ENCODE results near the gene ACTN3.

DNA sequence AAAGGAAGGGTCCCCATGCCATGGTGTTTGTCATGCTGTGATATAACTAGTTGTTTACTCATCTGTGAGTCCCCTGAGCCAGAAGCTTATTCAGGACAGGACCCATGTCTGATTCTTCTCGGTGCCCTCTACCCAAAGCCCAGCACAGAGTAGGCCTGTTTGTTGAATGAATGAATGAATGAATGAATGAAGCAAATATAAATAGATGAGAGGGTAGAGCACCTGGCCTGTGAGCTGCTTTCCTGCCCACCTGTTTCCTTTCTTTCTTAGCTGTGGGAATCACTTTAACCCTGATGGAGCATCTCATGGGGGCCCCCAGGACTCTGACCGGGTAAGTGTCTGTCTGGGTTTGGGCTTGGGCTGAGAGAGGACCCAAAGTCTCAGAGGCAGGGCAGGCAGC is 53.5 kb downstream of the ACTN3 start:
- TF ChIP-seq EZH2 (IDR thresholded peaks at IDR 0.05; ENCODE audit: insufficient read depth, poor library complexity, severe bottlenecking), result no peak
- no peak for TF ChIP-seq EZH2phosphoT487 (IDR thresholded peaks at IDR 0.05; ENCODE audit: insufficient read depth, low read depth)

Data from GM23248 (cell line).